Uterus (tissue), 2 donors: ENCODE results near the gene SMOC1.

ENCODE experiments used
- POLR2A ChIP-seq, 2 donors: fragments of 450-650 bp; IDR thresholded peaks; one replicate each; pipeline ENCODE4 v1.6.1; 2016; ENCODE audit warnings: antibody characterized with exemption in 2 of 2, mild to moderate bottlenecking in 1 of 2, moderate library complexity in 1 of 2
- TF ChIP-seq, protein P1 (sequence below), 4 experiments: fragments of 200-600 bp in 2 of 4; fragments of 450-650 bp in 2 of 4; sonication (generic) in 2 of 4; IDR thresholded peaks; one replicate each; pipeline ENCODE4 v1.5.1; 2016 to 2019; ENCODE audit warnings: antibody characterized with exemption in 4 of 4, mild to moderate bottlenecking in 2 of 4, moderate library complexity in 1 of 4

DNA sequence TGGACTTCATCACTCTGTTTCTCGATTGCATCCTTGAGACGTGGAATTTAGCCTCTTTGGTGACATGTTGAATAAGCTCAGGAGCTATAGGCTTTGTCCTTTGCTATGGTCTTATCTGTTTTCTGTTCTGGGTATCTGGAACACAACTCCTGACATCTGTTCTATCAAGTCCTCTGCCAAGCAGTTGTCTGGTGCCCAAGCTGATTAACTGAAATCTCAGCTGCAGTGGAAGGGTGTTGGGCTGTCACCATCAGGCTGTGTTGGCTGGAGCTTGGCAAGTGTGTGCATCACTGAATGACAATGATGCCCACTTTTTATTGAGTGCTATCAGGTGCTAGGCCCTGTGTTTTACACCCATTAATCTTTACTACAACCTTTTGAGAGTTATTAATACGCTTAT, 77.8 kb downstream of the SMOC1 start:
- TF ChIP-seq POLR2A (IDR thresholded peaks at IDR 0.05): no peak
- TF ChIP-seq, protein P1, sequence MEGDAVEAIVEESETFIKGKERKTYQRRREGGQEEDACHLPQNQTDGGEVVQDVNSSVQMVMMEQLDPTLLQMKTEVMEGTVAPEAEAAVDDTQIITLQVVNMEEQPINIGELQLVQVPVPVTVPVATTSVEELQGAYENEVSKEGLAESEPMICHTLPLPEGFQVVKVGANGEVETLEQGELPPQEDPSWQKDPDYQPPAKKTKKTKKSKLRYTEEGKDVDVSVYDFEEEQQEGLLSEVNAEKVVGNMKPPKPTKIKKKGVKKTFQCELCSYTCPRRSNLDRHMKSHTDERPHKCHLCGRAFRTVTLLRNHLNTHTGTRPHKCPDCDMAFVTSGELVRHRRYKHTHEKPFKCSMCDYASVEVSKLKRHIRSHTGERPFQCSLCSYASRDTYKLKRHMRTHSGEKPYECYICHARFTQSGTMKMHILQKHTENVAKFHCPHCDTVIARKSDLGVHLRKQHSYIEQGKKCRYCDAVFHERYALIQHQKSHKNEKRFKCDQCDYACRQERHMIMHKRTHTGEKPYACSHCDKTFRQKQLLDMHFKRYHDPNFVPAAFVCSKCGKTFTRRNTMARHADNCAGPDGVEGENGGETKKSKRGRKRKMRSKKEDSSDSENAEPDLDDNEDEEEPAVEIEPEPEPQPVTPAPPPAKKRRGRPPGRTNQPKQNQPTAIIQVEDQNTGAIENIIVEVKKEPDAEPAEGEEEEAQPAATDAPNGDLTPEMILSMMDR (IDR thresholded peaks at IDR 0.05): no peak
